ENCODE data around the gene AOPEP. TPM values are rescaled to one million over a fixed set of nuclear protein-coding genes. Genes with fewer than 3 reads are reported as not detected.
"Not testable (repeated sequence)": the region's sequence is repeated elsewhere in the genome, so short reads cannot be mapped to it uniquely, and the experiment has no call there.

AOPEP gene
- total RNA-seq, 2 experiments from 2014 or later, result 6.9 to 7.0 TPM

- Mint-ChIP-seq H3K9me3 (no peaks in the 10 kb centered on the region), H3K27me3 (no peaks in the 10 kb centered on the region), H3K36me3 (ENCODE audit: low read depth) (peaks cover 14% of the 10 kb centered on the region), H3K4me3 (no peak overlapping the region), H3K27ac (no peak overlapping the region), H3K4me1 (ENCODE audit: low read depth) (no peaks in the 10 kb centered on the region)
- H3K4me1 ChIP-seq (ENCODE audit: insufficient read depth, low read length), result no peaks in the 10 kb centered on the region
- DNase-seq (no peak), ATAC-seq (ENCODE audit: poor library complexity) (no peak)
- ChIA-PET POLR2A (no interaction called here), CTCF (interaction anchor here (0.8 to 1.2 kb wide), 2 partner anchors 18 to 86 kb away, joined by 3 read pairs; no protein-coding TSS in a partner anchor)
- no peak overlapping the region for H3K27ac ChIP-seq (ENCODE audit: low read depth in 1 of 2, low read length in 2 of 2)
- H3K27me3 ChIP-seq (ENCODE audit: control insufficient read depth in 1 of 2, insufficient read depth in 2 of 2, low read length in 2 of 2), result no peaks in the 10 kb centered on the region
- intact Hi-C loops (cut with DNase I, micrococcal nuclease), result no loop called here
- H3K9me3 ChIP-seq (ENCODE audit: control insufficient read depth in 1 of 2, insufficient read depth in 1 of 2, low read length in 2 of 2), result no peaks in the 10 kb centered on the region
- H3K4me3 ChIP-seq (ENCODE audit: low read length), result no peak overlapping the region
- no peaks in the 10 kb centered on the region for H3K36me3 ChIP-seq (ENCODE audit: insufficient read depth, low read length)
- TF ChIP-seq CTCF (IDR thresholded peaks at IDR 0.05), result no peak
Measured at GRCh38 chr9:94961870-94962269, 235.4 kb downstream of the AOPEP start.

- intact Hi-C loops (cut with DNase I, micrococcal nuclease); H3K36me3 Mint-ChIP-seq (ENCODE audit: low read depth); DNase-seq; ATAC-seq (ENCODE audit: poor library complexity); H3K27ac Mint-ChIP-seq; CTCF ChIA-PET; H3K4me1 Mint-ChIP-seq (ENCODE audit: low read depth); H3K27me3 ChIP-seq (ENCODE audit: control insufficient read depth in 1 of 2, insufficient read depth in 2 of 2, low read length in 2 of 2); H3K9me3 Mint-ChIP-seq; H3K4me3 ChIP-seq (ENCODE audit: low read length); H3K4me3 Mint-ChIP-seq; H3K4me1 ChIP-seq (ENCODE audit: insufficient read depth, low read length); H3K36me3 ChIP-seq (ENCODE audit: insufficient read depth, low read length); POLR2A ChIA-PET; H3K27me3 Mint-ChIP-seq; H3K27ac ChIP-seq (ENCODE audit: low read depth in 1 of 2, low read length in 2 of 2); H3K9me3 ChIP-seq (ENCODE audit: control insufficient read depth in 1 of 2, insufficient read depth in 1 of 2, low read length in 2 of 2): not testable (repeated sequence)
Measured at GRCh38 chr9:94965631-94966030, 239.1 kb downstream of the AOPEP start.

- CTCF ChIA-PET, result not testable (repeated sequence)
Measured at GRCh38 chr9:94966046-94966445, 239.5 kb downstream of the AOPEP start.

GRCh38 chr9:94967482-94967881 lies 241.0 kb downstream of the AOPEP start:
- intact Hi-C loops (cut with DNase I, micrococcal nuclease), result no loop called here
- H3K4me3 ChIP-seq (ENCODE audit: low read length), result no peak overlapping the region
- no peak for DNase-seq
- H3K36me3 ChIP-seq (ENCODE audit: insufficient read depth, low read length), result no peaks in the 10 kb centered on the region
- no peaks in the 10 kb centered on the region for H3K27me3 ChIP-seq (ENCODE audit: control insufficient read depth in 1 of 2, insufficient read depth in 2 of 2, low read length in 2 of 2)
- ChIA-PET POLR2A (no interaction called here), CTCF (no interaction called here)
- H3K27ac Mint-ChIP-seq, result no peak overlapping the region
- no peaks in the 10 kb centered on the region for H3K27me3 Mint-ChIP-seq
- no peak overlapping the region for H3K4me3 Mint-ChIP-seq
- no peak for ATAC-seq (ENCODE audit: poor library complexity)
- H3K4me1 ChIP-seq (ENCODE audit: insufficient read depth, low read length), result no peaks in the 10 kb centered on the region
- H3K27ac ChIP-seq (ENCODE audit: low read depth in 1 of 2, low read length in 2 of 2), result no peak overlapping the region
- H3K9me3 Mint-ChIP-seq, result no peaks in the 10 kb centered on the region
- peaks cover 4% of the 10 kb centered on the region for H3K36me3 Mint-ChIP-seq (ENCODE audit: low read depth)
- H3K4me1 Mint-ChIP-seq (ENCODE audit: low read depth), result no peaks in the 10 kb centered on the region
- TF ChIP-seq CTCF (IDR thresholded peaks at IDR 0.05), result no peak
- H3K9me3 ChIP-seq (ENCODE audit: control insufficient read depth in 1 of 2, insufficient read depth in 1 of 2, low read length in 2 of 2), result no peaks in the 10 kb centered on the region

More at GRCh38 chr9:94966046-94966445, 239.5 kb downstream of the AOPEP start:
- intact Hi-C loops (cut with DNase I, micrococcal nuclease); H3K4me3 Mint-ChIP-seq; H3K4me1 Mint-ChIP-seq (ENCODE audit: low read depth); H3K4me3 ChIP-seq (ENCODE audit: low read length); ATAC-seq (ENCODE audit: poor library complexity); H3K9me3 ChIP-seq (ENCODE audit: control insufficient read depth in 1 of 2, insufficient read depth in 1 of 2, low read length in 2 of 2); H3K27me3 ChIP-seq (ENCODE audit: control insufficient read depth in 1 of 2, insufficient read depth in 2 of 2, low read length in 2 of 2); H3K36me3 Mint-ChIP-seq (ENCODE audit: low read depth); H3K27me3 Mint-ChIP-seq; H3K9me3 Mint-ChIP-seq; H3K4me1 ChIP-seq (ENCODE audit: insufficient read depth, low read length); H3K27ac ChIP-seq (ENCODE audit: low read depth in 1 of 2, low read length in 2 of 2); H3K27ac Mint-ChIP-seq; H3K36me3 ChIP-seq (ENCODE audit: insufficient read depth, low read length); DNase-seq; POLR2A ChIA-PET: not testable (repeated sequence)

Data from CD4-positive, alpha-beta T cell (primary cell).